ENCODE data around the gene PARK7.

PARK7 gene

GRCh38 chr1:8024329-8024728, 62.8 kb downstream of the PARK7 start:
- DNase-seq (ENCODE audit: low read depth): no peak

DNA sequence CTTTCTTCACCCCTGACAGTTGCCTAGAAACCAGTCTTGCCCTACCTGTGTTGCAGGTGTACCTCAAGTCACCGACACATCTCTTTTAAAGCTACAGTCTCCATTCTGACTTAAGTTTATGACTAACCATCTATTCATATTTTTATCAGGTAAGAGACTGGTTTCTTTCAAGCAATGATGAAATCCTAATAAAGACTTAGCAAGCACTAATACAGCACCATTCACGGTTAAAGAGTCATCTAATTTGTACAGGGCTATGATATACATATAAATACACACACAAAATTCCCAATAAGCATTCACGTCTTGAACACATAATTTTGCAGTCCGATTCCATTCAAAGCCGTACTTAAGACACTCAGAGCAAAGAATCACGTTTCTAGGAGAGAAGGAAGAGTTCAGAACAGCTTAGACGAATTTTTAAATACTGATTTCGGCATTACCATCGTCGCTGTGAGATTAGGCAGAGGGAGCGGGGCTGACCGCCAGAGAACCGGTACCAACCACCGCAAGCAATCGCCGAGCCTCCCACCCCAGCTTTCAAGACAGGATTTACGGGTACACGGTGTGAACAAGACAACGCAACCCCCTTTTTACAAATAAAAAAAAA, 63.7 kb downstream of the PARK7 start:
- peak; percentile 15 for DNase-seq (ENCODE audit: low read depth)

GRCh38 chr1:8025671-8026144, 64.2 kb downstream of the PARK7 start:
- no peak for DNase-seq (ENCODE audit: low read depth)

DNA sequence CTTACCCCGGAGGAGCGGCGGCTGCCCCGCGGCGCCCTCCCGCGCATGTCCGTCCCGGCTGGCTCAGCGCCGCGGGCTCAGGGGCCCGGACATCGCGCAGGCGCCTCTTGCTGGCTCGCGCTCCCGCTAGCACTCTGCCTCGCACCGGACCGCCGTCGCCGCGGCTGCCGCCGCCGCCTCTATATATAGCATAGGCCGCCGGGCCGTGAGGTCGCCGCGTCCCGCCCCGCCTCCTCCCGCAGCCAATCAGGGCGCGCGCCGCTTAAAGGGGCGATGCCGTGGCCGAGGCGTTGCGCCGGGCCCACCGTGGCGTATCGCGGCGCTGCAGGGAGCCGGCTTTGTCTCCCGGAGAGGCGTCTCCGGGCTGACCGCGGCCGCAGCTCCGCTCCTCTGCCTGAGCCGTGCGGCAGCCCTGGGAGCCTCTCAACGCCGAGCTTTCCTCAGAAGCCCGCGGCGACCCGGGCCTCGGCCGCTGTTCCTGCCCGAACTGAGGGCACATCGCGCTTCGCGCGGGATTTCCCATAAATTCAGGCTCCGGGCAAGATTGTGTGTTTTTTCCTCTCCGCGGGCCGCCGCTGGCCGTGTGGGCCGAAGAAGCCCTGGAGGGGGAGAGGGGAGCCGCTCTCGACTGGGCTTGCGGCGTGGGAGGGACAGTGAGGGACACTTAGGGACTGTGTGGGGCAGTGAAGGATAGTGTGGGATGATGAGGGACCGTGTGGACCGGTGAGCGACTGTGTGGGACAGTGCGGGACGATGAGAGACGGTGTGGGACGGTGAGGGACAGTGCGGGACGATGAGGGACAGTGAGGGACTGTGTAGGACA, 64.9 kb downstream of the PARK7 start, which contains the start of gene ERRFI1:
Gene ERRFI1, minus strand, starts transcription at position 157 of the 823 bp plus-strand sequence. CDS start 10,690 bp downstream, outside the sequence.
- DNase-seq (ENCODE audit: low read depth): peak; percentile 92

DNA sequence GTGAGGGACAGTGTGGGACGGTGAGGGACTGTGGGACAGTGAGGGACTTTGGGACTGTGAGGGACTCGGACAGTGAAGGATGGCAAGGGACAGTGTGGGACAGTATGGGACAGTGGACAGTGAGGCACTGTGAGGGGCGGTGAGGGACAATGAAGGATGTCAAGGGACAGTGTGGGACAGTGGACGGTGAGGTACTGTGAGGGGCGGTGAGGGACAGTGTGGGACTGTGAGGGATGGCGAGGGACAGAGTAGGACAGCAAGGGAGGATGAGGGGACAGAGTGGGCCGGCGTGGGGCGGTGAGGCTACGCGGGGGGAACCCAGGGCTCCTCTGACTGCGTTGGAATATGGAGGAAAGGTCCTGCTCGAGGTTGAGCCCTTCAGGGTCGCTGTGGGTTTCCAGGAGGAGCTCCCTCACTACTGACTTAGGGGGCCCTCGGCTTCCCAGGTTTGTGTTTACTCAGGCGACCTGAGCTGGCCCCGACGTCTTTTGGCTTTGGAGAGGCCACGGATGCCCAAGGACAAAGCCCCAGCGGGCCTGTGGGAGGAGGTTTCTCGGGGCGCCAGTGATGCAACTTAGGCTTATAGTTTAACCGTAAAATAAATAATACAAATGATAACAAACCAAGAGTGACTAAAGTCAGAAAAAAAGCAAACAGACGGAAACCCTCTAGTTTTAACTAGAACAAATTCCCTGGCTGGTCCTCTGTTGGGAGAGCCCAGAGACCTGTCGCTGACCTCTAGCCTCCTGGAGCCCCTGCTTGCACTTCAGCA, 65.7 kb downstream of the PARK7 start:
- peak; percentile 66 for DNase-seq (ENCODE audit: low read depth)

GRCh38 chr1:8027748-8028570, 66.4 kb downstream of the PARK7 start:
- DNase-seq (ENCODE audit: low read depth): peak; percentile 96

DNA sequence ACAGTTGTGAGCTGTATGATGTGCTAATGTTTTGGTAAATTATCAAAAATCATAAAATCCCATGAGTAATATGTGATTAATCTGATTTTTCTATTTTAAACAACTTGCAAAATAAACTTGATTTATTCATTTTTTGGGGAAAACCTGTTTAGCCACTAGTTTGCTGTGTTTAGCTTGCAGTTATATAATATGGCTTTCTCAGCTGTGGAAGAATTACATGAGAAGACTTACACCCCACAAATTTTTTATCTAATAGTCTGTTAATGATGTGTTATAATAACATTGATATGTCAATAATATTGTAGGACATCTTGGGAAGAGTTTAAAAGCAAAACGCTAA, 67.0 kb downstream of the PARK7 start:
- no peak for DNase-seq (ENCODE audit: low read depth)

DNA sequence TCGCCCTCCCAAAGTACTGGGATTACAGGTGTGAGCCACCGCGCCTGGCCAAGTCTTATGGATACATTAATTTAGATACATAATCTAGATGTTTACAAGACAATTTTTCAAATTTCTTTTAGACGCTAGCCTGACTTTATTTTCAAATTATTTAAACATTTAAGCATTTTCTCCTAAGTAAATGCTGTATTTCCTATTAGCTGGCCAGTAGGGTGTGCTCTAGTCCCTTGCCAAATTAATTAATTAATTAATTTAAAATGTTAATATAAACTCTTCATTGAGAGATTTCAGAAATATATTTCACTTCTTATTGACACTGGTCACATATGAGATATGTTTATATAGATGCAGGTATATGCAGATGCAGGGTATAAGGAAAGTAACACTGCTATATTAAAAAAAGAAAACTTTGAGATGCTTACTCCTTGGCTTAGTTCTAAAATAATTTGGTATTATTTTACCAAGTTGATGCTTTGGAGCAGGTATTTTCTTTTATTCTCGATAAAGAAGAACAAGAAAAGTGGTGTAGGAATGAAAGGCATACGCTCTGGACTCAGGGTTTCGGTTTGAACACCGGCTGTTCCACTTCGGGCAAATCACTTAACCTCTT, 69.8 kb downstream of the PARK7 start:
- DNase-seq (ENCODE audit: low read depth): peak; percentile 64

- DNase-seq (ENCODE audit: low read depth): peak; percentile 42
Observed at GRCh38 chr1:8032366-8032910, 70.9 kb downstream of the PARK7 start.

DNA sequence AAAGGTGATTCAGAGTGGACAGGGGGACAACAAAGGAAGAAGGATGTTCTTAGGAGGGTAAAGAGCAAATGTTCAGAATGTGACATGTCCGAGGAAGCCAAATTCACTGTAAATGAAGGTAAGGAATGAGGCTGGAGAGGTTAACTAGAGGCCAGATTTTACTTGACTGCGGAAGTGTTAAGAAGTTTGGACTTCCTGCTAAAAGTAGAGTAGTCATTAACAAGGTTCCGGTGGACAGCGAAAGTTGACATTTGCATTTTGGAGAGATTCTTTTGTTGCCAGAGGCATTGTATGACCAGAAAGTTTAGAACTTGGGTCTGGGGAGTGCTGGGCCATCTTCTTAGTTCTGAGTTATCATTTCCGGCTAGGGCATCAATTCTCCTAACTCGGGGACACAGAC, 71.8 kb downstream of the PARK7 start:
- no peak for DNase-seq (ENCODE audit: low read depth)
